ENCODE measurements around the gene EPHB3. TPM values are rescaled to one million over a fixed set of nuclear protein-coding genes. Genes with fewer than 3 reads are reported as not detected.

The EPHB3 gene
- total RNA-seq, 2 donors from 2014 or later: 29.2 to 32.9 TPM

- no peak for DNase-seq
Observed at GRCh38 chr3:184631472-184631861, 69.9 kb downstream of the EPHB3 start.

More at GRCh38 chr3:184631472-184631861, 69.9 kb downstream of the EPHB3 start:
- intact Hi-C loops (cut with DNase I, micrococcal nuclease): no loop called here
- ATAC-seq: no peak

Other genes with a start within 250 kb of the EPHB3 start
- 100 to 1,000 TPM; 245 to 322 TPM for gene EIF4G1, start 247.2 kb upstream of the EPHB3 start, total RNA-seq
- 10 to 100 TPM; 16.2 to 20.9 TPM for gene FAM131A, start 224.2 kb upstream of the EPHB3 start, total RNA-seq
- gene CLCN2, start 200.2 kb upstream of the EPHB3 start, total RNA-seq: 10 to 100 TPM; 73.2 to 89.9 TPM
- gene POLR2H, start 200.1 kb upstream of the EPHB3 start, total RNA-seq: 10 to 100 TPM; 96.7 to 96.8 TPM
- not detected for gene THPO, start 183.6 kb upstream of the EPHB3 start, total RNA-seq
- 1 to 10 TPM; 2.1 to 2.6 TPM for gene CHRD, start 181.7 kb upstream of the EPHB3 start, total RNA-seq
- gene MAGEF1, start 150.3 kb downstream of the EPHB3 start, total RNA-seq: 10 to 100 TPM; 21.0 to 25.4 TPM